Peyer's patch (tissue), 4 donors: ENCODE measurements around the gene ELFN1.

ENCODE experiments used
- CTCF ChIP-seq, 6 experiments: fragments of 450-650 bp in 4 of 6; fragments of 200-600 bp in 2 of 6; sonication (generic) in 1 of 6; IDR thresholded peaks; one replicate each; pipeline ENCODE4 v1.5.1; 2017 to 2019; ENCODE audit warnings: antibody characterized with exemption in 6 of 6, mild to moderate bottlenecking in 3 of 6, moderate library complexity in 1 of 6
- POLR2A ChIP-seq, 2 donors: fragments of 450-650 bp; IDR thresholded peaks; one replicate each; pipeline ENCODE4 v1.5.1; 2017; ENCODE audit warnings: antibody characterized with exemption in 2 of 2, mild to moderate bottlenecking in 2 of 2, moderate library complexity in 2 of 2

- TF ChIP-seq CTCF (IDR thresholded peaks at IDR 0.05) (no peak), POLR2A (IDR thresholded peaks at IDR 0.05) (no peak)
Observed at GRCh38 chr7:1700536-1701333, 30.7 kb downstream of the ELFN1 start.
